ENCODE results near the gene CLK3.

GRCh38 chr15:74595271-74595670, 20.4 kb upstream of the CLK3 start:
- TF ChIP-seq KDM1A (IDR thresholded peaks at IDR 0.05; ENCODE audit: borderline replicate concordance, low read length) (no peak), ZNF274 (IDR thresholded peaks at IDR 0.05; ENCODE audit: borderline replicate concordance, extremely low read depth, low read length) (no peak), CTCF (IDR thresholded peaks at IDR 0.05; ENCODE audit: control extremely low read depth in 1 of 3, insufficient read depth in 1 of 3, low read depth in 1 of 3, low read length in 3 of 3) (no peak), RBBP5 (IDR thresholded peaks at IDR 0.05; ENCODE audit: borderline replicate concordance, low read depth, low read length) (no peak), CHD2 (IDR thresholded peaks at IDR 0.05; ENCODE audit: low read length) (no peak), EZH2 (IDR thresholded peaks at IDR 0.05; ENCODE audit: low read depth, low read length, severe bottlenecking) (no peak)
- TF ChIP-seq, protein P1, sequence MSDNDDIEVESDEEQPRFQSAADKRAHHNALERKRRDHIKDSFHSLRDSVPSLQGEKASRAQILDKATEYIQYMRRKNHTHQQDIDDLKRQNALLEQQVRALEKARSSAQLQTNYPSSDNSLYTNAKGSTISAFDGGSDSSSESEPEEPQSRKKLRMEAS (IDR thresholded peaks at IDR 0.05), result no peak

Measured in H1 (cell line).